ENCODE data around the gene CBS.
"Not testable (repeated sequence)": the region's sequence is repeated elsewhere in the genome, so short reads cannot be mapped to it uniquely, and the experiment has no call there.

Gene CBS

GRCh38 chr21:43023175-43023574, 52.5 kb downstream of the CBS start:
- DNase-seq = no peak

GRCh38 chr21:43021756-43022600, 53.7 kb downstream of the CBS start:
- DNase-seq = no peak

GRCh38 chr21:43021191-43021590, 54.4 kb downstream of the CBS start:
- no peak for DNase-seq

GRCh38 chr21:43020771-43021170, 54.9 kb downstream of the CBS start:
- no peak for DNase-seq

- DNase-seq = no peak
These were observed 55.5 kb downstream of the CBS start for GRCh38 chr21:43020177-43020576.

GRCh38 chr21:43018519-43018918, 57.1 kb downstream of the CBS start:
- no peak for DNase-seq

GRCh38 chr21:43016728-43017127, 58.9 kb downstream of the CBS start:
- no peak for DNase-seq

- no peak for DNase-seq
These were observed 59.6 kb downstream of the CBS start for GRCh38 chr21:43015906-43016540.

GRCh38 chr21:43012596-43012995, 63.0 kb downstream of the CBS start:
- no peak for DNase-seq

- DNase-seq = no peak
These were observed 68.8 kb downstream of the CBS start for GRCh38 chr21:43006874-43007208.

GRCh38 chr21:43006051-43006873, 69.4 kb downstream of the CBS start:
- not testable (repeated sequence) for DNase-seq

- DNase-seq = no peak
These were observed 70.0 kb downstream of the CBS start for GRCh38 chr21:43005635-43006034.

- no peak for DNase-seq
These were observed 70.7 kb downstream of the CBS start for GRCh38 chr21:43004926-43005325.

Measured in stimulated activated CD8-positive, alpha-beta memory T cell treated with anti-CD3 and anti-CD28 coated beads, Interleukin-4, amount 100 ng/mL, for 48 hours (primary cell).